Measurements from ENCODE around the gene MOV10. TPM values are rescaled to one million over a fixed set of nuclear protein-coding genes. Genes with fewer than 3 reads are reported as not detected.

MOV10 gene
- total and polyA plus RNA-seq, 9 of the 15 experiments (the other 6 are each of a cell fraction or from before 2014, with no cell fraction given), result 16.7 to 105 (median 49.5) TPM

- TF ChIP-seq RREB1 (CRISPR knock-in tag; IDR thresholded peaks at IDR 0.05) (0 out of 2 replicates have a peak, but pooled peaks have one; percentile 26), KAT2B (IDR thresholded peaks at IDR 0.05; ENCODE audit: low read depth, low read length) (no peak), ELK1 (CRISPR knock-in tag; IDR thresholded peaks at IDR 0.05) (no peak), PHF8 (IDR thresholded peaks at IDR 0.05; ENCODE audit: borderline replicate concordance, low read length) (no peak), BRD4 (IDR thresholded peaks at IDR 0.05) (no peak), COPS2 (conservative IDR thresholded peaks at IDR 0.05) (no peak), MECOM (CRISPR knock-in tag; IDR thresholded peaks at IDR 0.05) (no peak), ZNF133 (CRISPR knock-in tag; IDR thresholded peaks at IDR 0.05) (no peak), ETV1 (tag; conservative IDR thresholded peaks at IDR 0.05; ENCODE audit: low read depth) (no peak), ZBTB43 (CRISPR knock-in tag; IDR thresholded peaks at IDR 0.05) (no peak), KDM5B (IDR thresholded peaks at IDR 0.05; ENCODE audit: insufficient replicate concordance, low read depth, low read length) (no peak), BRF1 (IDR thresholded peaks at IDR 0.05; ENCODE audit: borderline replicate concordance, extremely low read depth, insufficient read length) (no peak), SAP30 (IDR thresholded peaks at IDR 0.05; ENCODE audit: borderline replicate concordance, insufficient read depth, low read depth, low read length, poor library complexity, severe bottlenecking) (peak; percentile 81), FOXK1 (CRISPR knock-in tag; IDR thresholded peaks at IDR 0.05; ENCODE audit: borderline replicate concordance) (no peak)
Measured at GRCh38 chr1:112715264-112716053, 41.0 kb downstream of the MOV10 start, which contains the start of gene PPM1J (continued).
